SU-DHL-6 (cell line): ENCODE measurements around the gene PLXNA2.
A peak's percentile ranks its signal among the peaks of the same experiment; 100 is the strongest.

Experiments
- H2AFZ ChIP-seq: fragments of 200-600 bp; sonication (generic); 2 replicates; pipeline ENCODE4 v1.6.1; 2014; ENCODE audit warnings: low read depth, mild to moderate bottlenecking, moderate library complexity, mixed read lengths, antibody characterized with exemption, low read length; ENCODE audit not compliant: severe bottlenecking
- H3F3A ChIP-seq: fragments of 200-600 bp; shearing (Covaris generic); 2 replicates; pipeline ENCODE4 v1.6.0; 2016; ENCODE audit warnings: antibody characterized with exemption, mild to moderate bottlenecking; ENCODE audit not compliant: insufficient read depth
- H3K27ac ChIP-seq: fragments of 200-600 bp; sonication (generic); 2 replicates; pipeline ENCODE4 v1.5.1; 2016; ENCODE audit warnings: low read depth, mild to moderate bottlenecking, low read length, moderate library complexity, mixed read lengths
- H3K27me3 ChIP-seq: fragments of 200-600 bp; sonication (generic), shearing (Covaris generic); 2 replicates; pipeline ENCODE4 v1.6.0; 2014; ENCODE audit warnings: mild to moderate bottlenecking, low read length
- H3K36me3 ChIP-seq: fragments of 200-600 bp; sonication (generic); 2 replicates; pipeline ENCODE4 v1.6.1; 2014; ENCODE audit warnings: mild to moderate bottlenecking, low read length, mixed read lengths
- H3K4me2 ChIP-seq: fragments of 300-600, 200-600 bp; shearing (Covaris generic), sonication (generic); 2 replicates; pipeline ENCODE4 v1.6.0; 2014; ENCODE audit warnings: low read length, low read depth, mild to moderate bottlenecking; ENCODE audit not compliant: poor library complexity, severe bottlenecking
- H3K4me3 ChIP-seq: fragments of 200-600 bp; sonication (generic); 2 replicates; pipeline ENCODE4 v1.5.1; 2014; ENCODE audit warnings: antibody characterized with exemption, low read length, mild to moderate bottlenecking, mixed read lengths; ENCODE audit not compliant: insufficient read depth, poor library complexity, severe bottlenecking
- H3K79me2 ChIP-seq: fragments of 200-600 bp; sonication (generic); 2 replicates; pipeline ENCODE4 v1.6.1; 2014; ENCODE audit warnings: mild to moderate bottlenecking, low read length, moderate library complexity; ENCODE audit not compliant: insufficient read depth
- H3K9ac ChIP-seq: fragments of 200-600 bp; sonication (generic); 2 replicates; pipeline ENCODE4 v1.7.0; 2014; ENCODE audit warnings: mild to moderate bottlenecking, low read length
- H3K9me2 ChIP-seq: fragments of 200-600 bp; sonication (generic); replicated peaks from 2 replicates; pipeline ENCODE4 v1.6.1; 2014; ENCODE audit warnings: low read length; ENCODE audit not compliant: insufficient read depth
- H3K9me3 ChIP-seq: fragments of 200-600 bp; sonication (generic); 2 replicates; pipeline ENCODE4 v1.6.1; 2014; ENCODE audit warnings: low read length, mixed read lengths; ENCODE audit not compliant: insufficient read depth
- H4K20me1 ChIP-seq: fragments of 200-600 bp; sonication (generic); 2 replicates; pipeline ENCODE4 v1.6.1; 2014; ENCODE audit warnings: low read depth, mild to moderate bottlenecking, antibody characterized with exemption, low read length, moderate library complexity, mixed read lengths
- EZH2phosphoT487 ChIP-seq: fragments of 200-600 bp; sonication (generic), shearing (Covaris generic); conservative IDR thresholded peaks from 2 replicates; pipeline ENCODE4 v1.6.1; 2018; ENCODE audit warnings: mild to moderate bottlenecking, antibody characterized with exemption, low read length, moderate library complexity, mixed read lengths
- TF ChIP-seq, protein P1 (sequence below): fragments of 200-600 bp; sonication (generic); IDR thresholded peaks from one replicate; pipeline ENCODE4 v1.5.1; 2017; ENCODE audit warnings: antibody characterized with exemption, mild to moderate bottlenecking, low read length, moderate library complexity; ENCODE audit not compliant: insufficient read depth, poor library complexity, severe bottlenecking

The PLXNA2 gene

DNA sequence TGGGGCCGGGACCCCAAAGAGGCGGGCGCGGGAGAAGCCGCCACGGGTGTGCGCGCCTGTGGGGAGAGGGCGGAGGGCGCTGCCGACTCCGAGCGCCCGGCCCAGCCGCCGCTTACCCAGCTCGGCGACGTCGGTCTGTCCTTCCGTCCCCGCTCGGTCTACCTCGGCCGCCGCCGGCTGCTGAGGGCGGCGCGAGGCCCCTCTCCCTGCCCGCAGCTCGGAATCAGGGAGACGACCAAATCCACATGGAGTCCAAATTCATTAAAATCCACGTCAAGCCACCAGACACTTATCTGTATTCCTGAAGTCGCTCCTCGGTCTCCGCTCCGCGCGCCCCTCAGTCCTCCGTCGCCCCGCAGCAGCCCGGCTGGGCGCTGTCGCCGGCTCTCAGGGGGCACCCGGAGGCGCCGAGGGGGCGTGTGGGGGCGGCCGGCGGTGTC is 637 bp downstream of the PLXNA2 start:
- peak overlapping the region; percentile 71 for H3K4me2 ChIP-seq
- no peak overlapping the region for H3K27ac ChIP-seq
- H3K9me2 ChIP-seq: no peaks in the 10 kb centered on the region
- H3K4me3 ChIP-seq: peak overlapping the region; percentile 47
- no peak for TF ChIP-seq EZH2phosphoT487
- TF ChIP-seq, protein P1, sequence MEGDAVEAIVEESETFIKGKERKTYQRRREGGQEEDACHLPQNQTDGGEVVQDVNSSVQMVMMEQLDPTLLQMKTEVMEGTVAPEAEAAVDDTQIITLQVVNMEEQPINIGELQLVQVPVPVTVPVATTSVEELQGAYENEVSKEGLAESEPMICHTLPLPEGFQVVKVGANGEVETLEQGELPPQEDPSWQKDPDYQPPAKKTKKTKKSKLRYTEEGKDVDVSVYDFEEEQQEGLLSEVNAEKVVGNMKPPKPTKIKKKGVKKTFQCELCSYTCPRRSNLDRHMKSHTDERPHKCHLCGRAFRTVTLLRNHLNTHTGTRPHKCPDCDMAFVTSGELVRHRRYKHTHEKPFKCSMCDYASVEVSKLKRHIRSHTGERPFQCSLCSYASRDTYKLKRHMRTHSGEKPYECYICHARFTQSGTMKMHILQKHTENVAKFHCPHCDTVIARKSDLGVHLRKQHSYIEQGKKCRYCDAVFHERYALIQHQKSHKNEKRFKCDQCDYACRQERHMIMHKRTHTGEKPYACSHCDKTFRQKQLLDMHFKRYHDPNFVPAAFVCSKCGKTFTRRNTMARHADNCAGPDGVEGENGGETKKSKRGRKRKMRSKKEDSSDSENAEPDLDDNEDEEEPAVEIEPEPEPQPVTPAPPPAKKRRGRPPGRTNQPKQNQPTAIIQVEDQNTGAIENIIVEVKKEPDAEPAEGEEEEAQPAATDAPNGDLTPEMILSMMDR: no peak
- H3K27me3 ChIP-seq: no peaks in the 10 kb centered on the region
- no peaks in the 10 kb centered on the region for H3K36me3 ChIP-seq
- H3F3A ChIP-seq: no peaks in the 10 kb centered on the region
- peak overlapping the region; percentile 41; the same call in 1 of the 2 replicates for H3K9ac ChIP-seq
- no peaks in the 10 kb centered on the region for H4K20me1 ChIP-seq
- H2AFZ ChIP-seq: peak overlapping the region; percentile 84
- no peaks in the 10 kb centered on the region for H3K79me2 ChIP-seq
- no peaks in the 10 kb centered on the region for H3K9me3 ChIP-seq

- Histone ChIP-seq H3K9me2 (no peaks in the 10 kb centered on the region), H3K79me2 (no peaks in the 10 kb centered on the region), H3K9me3 (no peaks in the 10 kb centered on the region), H3K27ac (no peak overlapping the region), H2AFZ (no peak overlapping the region), H3F3A (no peaks in the 10 kb centered on the region), H3K27me3 (no peaks in the 10 kb centered on the region), H3K9ac (no peak overlapping the region), H3K36me3 (no peaks in the 10 kb centered on the region), H3K4me3 (no peak overlapping the region), H4K20me1 (no peaks in the 10 kb centered on the region), H3K4me2 (peak overlapping the region; percentile 71)
- TF ChIP-seq, protein P1: no peak
- no peak for TF ChIP-seq EZH2phosphoT487
Measured at GRCh38 chr1:208242941-208243526, 1.1 kb downstream of the PLXNA2 start.

- H3K36me3 ChIP-seq: no peaks in the 10 kb centered on the region
- no peak overlapping the region for H3K9ac ChIP-seq
- no peaks in the 10 kb centered on the region for H3K9me2 ChIP-seq
- H3K4me3 ChIP-seq: no peak overlapping the region
- TF ChIP-seq, protein P1: no peak
- no peak for TF ChIP-seq EZH2phosphoT487
- no peaks in the 10 kb centered on the region for H3F3A ChIP-seq
- H3K27ac ChIP-seq: no peak overlapping the region
- no peaks in the 10 kb centered on the region for H3K79me2 ChIP-seq
- no peaks in the 10 kb centered on the region for H4K20me1 ChIP-seq
- H3K9me3 ChIP-seq: no peaks in the 10 kb centered on the region
- H3K27me3 ChIP-seq: no peaks in the 10 kb centered on the region
- H2AFZ ChIP-seq: no peak overlapping the region
- no peak overlapping the region for H3K4me2 ChIP-seq
Measured at GRCh38 chr1:208242146-208242545, 2.0 kb downstream of the PLXNA2 start.
